Measurements from ENCODE around the gene MATN1.
"Not testable (repeated sequence)": the region's sequence is repeated elsewhere in the genome, so short reads cannot be mapped to it uniquely, and the experiment has no call there.

The MATN1 gene

GRCh38 chr1:30768159-30768829 is 44.9 kb upstream of the MATN1 start:
- Histone ChIP-seq H3K4me3 (ENCODE audit: severe bottlenecking) (no peak overlapping the region), H3K27ac (ENCODE audit: poor library complexity, severe bottlenecking) (no peak overlapping the region), H3K36me3 (ENCODE audit: low read depth) (no peaks in the 10 kb centered on the region), H3K4me1 (ENCODE audit: insufficient read depth, poor library complexity, severe bottlenecking) (no peaks in the 10 kb centered on the region), H3K27me3 (ENCODE audit: insufficient read depth, poor library complexity, severe bottlenecking) (no peaks in the 10 kb centered on the region), H3K9me3 (ENCODE audit: severe bottlenecking) (no peaks in the 10 kb centered on the region)
- TF ChIP-seq CTCF (IDR thresholded peaks at IDR 0.05; ENCODE audit: poor library complexity, severe bottlenecking), result no peak
- DNase-seq (ENCODE audit: low spot score) (no peak), ATAC-seq (ENCODE audit: low read depth) (no peak)

- H3K4me1 ChIP-seq (ENCODE audit: insufficient read depth, poor library complexity, severe bottlenecking); ATAC-seq (ENCODE audit: low read depth); DNase-seq (ENCODE audit: low spot score): not testable (repeated sequence)
These were observed 43.6 kb upstream of the MATN1 start for GRCh38 chr1:30766948-30767347.

GRCh38 chr1:30765556-30766434 is 42.4 kb upstream of the MATN1 start:
- Histone ChIP-seq H3K9me3 (ENCODE audit: severe bottlenecking) (no peaks in the 10 kb centered on the region), H3K36me3 (ENCODE audit: low read depth) (no peaks in the 10 kb centered on the region)

More at GRCh38 chr1:30766948-30767347, 43.6 kb upstream of the MATN1 start:
- not testable (repeated sequence) for H3K27ac ChIP-seq (ENCODE audit: poor library complexity, severe bottlenecking); H3K36me3 ChIP-seq (ENCODE audit: low read depth); H3K9me3 ChIP-seq (ENCODE audit: severe bottlenecking); H3K4me3 ChIP-seq (ENCODE audit: severe bottlenecking); H3K27me3 ChIP-seq (ENCODE audit: insufficient read depth, poor library complexity, severe bottlenecking)

DNA sequence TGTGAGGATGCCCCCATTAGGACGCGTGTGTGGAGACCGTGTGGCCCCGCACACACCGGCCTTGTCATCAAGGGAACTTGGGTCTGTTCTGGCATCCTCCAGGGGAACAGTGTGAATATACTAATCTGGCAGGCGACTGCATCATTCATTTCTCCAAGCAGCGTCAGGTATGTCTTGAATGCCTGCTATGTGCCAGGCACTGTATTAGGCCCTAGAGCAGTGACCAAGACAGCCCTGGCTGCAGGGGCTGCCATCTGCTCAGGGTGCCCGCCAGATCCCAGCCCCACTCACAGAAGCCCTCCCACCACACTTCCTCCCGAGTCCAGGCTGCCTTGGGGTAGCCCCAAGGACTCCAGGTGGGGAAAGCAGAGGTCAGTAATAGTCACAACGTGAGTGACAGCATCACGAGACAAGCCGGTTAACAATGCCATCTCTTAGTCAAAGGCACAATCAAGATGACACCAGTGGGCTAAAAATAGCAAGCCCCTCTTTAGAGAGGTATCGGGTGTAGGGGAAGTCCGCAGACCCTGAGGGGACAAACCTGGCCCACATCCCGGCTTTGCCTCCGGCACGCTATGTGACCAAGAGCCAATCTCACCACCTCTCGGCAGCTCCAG is 41.7 kb upstream of the MATN1 start:
- H3K27ac ChIP-seq (ENCODE audit: poor library complexity, severe bottlenecking), result no peak overlapping the region
- no peaks in the 10 kb centered on the region for H3K4me1 ChIP-seq (ENCODE audit: insufficient read depth, poor library complexity, severe bottlenecking)
- H3K36me3 ChIP-seq (ENCODE audit: low read depth), result no peaks in the 10 kb centered on the region
- no peak for TF ChIP-seq CTCF (IDR thresholded peaks at IDR 0.05; ENCODE audit: poor library complexity, severe bottlenecking)
- no peak for DNase-seq (ENCODE audit: low spot score)
- no peak overlapping the region for H3K4me3 ChIP-seq (ENCODE audit: severe bottlenecking)
- no peak for ATAC-seq (ENCODE audit: low read depth)
- H3K9me3 ChIP-seq (ENCODE audit: severe bottlenecking), result no peaks in the 10 kb centered on the region
- no peaks in the 10 kb centered on the region for H3K27me3 ChIP-seq (ENCODE audit: insufficient read depth, poor library complexity, severe bottlenecking)

More at GRCh38 chr1:30765556-30766434, 42.4 kb upstream of the MATN1 start:
- H3K27me3 ChIP-seq (ENCODE audit: insufficient read depth, poor library complexity, severe bottlenecking), result no peaks in the 10 kb centered on the region
- no peaks in the 10 kb centered on the region for H3K4me1 ChIP-seq (ENCODE audit: insufficient read depth, poor library complexity, severe bottlenecking)
- no peak overlapping the region for H3K4me3 ChIP-seq (ENCODE audit: severe bottlenecking)
- DNase-seq (ENCODE audit: low spot score) (no peak), ATAC-seq (ENCODE audit: low read depth) (no peak)
- TF ChIP-seq CTCF (IDR thresholded peaks at IDR 0.05; ENCODE audit: poor library complexity, severe bottlenecking), result no peak
- no peak overlapping the region for H3K27ac ChIP-seq (ENCODE audit: poor library complexity, severe bottlenecking)

DNA sequence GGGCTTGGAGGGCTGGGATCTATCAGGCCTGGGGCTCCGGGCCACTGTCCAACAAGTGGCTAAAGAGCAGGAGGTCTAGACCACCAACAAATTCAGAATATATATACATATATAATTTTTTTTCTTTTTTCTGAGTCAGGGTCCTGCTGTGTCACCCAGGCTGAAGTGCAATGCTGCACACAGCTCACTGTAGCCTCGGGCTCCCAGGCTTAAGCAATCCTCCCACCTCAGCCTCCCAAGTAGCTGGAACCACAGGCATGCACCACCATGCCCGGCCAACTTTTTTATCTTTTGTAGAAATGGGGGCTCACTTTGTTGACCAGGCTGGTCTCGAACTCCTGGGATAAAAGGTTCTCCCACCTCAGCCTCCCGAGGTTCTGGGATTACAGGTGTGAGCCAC is 41.0 kb upstream of the MATN1 start:
- no peak overlapping the region for H3K27ac ChIP-seq (ENCODE audit: poor library complexity, severe bottlenecking)

More for the DNA sequence above, 41.0 kb upstream of the MATN1 start:
- H3K4me1 ChIP-seq (ENCODE audit: insufficient read depth, poor library complexity, severe bottlenecking), result no peaks in the 10 kb centered on the region
- H3K27me3 ChIP-seq (ENCODE audit: insufficient read depth, poor library complexity, severe bottlenecking), result no peaks in the 10 kb centered on the region
- TF ChIP-seq CTCF (IDR thresholded peaks at IDR 0.05; ENCODE audit: poor library complexity, severe bottlenecking), result no peak
- H3K9me3 ChIP-seq (ENCODE audit: severe bottlenecking), result no peaks in the 10 kb centered on the region
- no peaks in the 10 kb centered on the region for H3K36me3 ChIP-seq (ENCODE audit: low read depth)
- H3K4me3 ChIP-seq (ENCODE audit: severe bottlenecking), result no peak overlapping the region
- no peak for ATAC-seq (ENCODE audit: low read depth)
- no peak for DNase-seq (ENCODE audit: low spot score)

All from RWPE2 (cell line).